Thyroid gland (tissue), 4 donors: ENCODE data around the gene C2orf92.

ENCODE experiments used
- POLR2A ChIP-seq, 2 donors: fragments of 450-650 bp; IDR thresholded peaks; one replicate each; pipeline ENCODE4 v1.6.1; 2017; ENCODE audit warnings: antibody characterized with exemption in 2 of 2, mild to moderate bottlenecking in 2 of 2, moderate library complexity in 1 of 2
- TF ChIP-seq, protein P1 (sequence below), 6 experiments: fragments of 200-600 bp in 3 of 6; fragments of 450-650 bp in 3 of 6; sonication (generic) in 3 of 6; IDR thresholded peaks; one replicate each; pipeline ENCODE4 v1.5.1; 2016 to 2019; ENCODE audit warnings: antibody characterized with exemption in 6 of 6, mild to moderate bottlenecking in 2 of 6, inconsistent platforms in 1 of 6, moderate library complexity in 1 of 6

DNA sequence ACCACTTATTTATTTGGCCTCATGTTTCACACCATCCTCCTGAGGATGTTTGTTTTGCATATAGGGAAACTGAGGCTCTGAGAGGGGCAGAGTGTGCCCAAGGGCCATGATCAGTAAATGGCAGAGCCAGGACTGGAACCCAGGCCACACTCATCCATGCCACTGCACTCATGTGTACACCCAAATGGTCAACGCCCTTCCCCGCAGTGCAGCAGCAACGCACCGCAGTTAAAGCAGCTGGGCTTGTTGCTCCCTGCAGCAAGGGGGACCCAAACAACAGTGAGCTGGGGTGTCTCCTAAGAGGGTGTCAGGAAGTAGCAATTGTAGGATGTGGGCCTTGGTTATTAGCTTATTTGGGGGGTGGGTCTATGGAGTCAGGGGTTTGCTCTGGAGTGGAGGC is 80.5 kb downstream of the C2orf92 start:
- TF ChIP-seq, protein P1, sequence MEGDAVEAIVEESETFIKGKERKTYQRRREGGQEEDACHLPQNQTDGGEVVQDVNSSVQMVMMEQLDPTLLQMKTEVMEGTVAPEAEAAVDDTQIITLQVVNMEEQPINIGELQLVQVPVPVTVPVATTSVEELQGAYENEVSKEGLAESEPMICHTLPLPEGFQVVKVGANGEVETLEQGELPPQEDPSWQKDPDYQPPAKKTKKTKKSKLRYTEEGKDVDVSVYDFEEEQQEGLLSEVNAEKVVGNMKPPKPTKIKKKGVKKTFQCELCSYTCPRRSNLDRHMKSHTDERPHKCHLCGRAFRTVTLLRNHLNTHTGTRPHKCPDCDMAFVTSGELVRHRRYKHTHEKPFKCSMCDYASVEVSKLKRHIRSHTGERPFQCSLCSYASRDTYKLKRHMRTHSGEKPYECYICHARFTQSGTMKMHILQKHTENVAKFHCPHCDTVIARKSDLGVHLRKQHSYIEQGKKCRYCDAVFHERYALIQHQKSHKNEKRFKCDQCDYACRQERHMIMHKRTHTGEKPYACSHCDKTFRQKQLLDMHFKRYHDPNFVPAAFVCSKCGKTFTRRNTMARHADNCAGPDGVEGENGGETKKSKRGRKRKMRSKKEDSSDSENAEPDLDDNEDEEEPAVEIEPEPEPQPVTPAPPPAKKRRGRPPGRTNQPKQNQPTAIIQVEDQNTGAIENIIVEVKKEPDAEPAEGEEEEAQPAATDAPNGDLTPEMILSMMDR (IDR thresholded peaks at IDR 0.05), result no peak
- no peak for TF ChIP-seq POLR2A (IDR thresholded peaks at IDR 0.05)
